Thyroid gland (tissue), 4 donors: ENCODE data around the gene ACKR3. TPM values are rescaled to one million over a fixed set of nuclear protein-coding genes. Genes with fewer than 3 reads are reported as not detected.

Experiments used
- DNase-seq, 2 donors: peaks; one replicate each; pipeline ENCODE4 v3.0.0-alpha.2; 2019
- H3K27ac ChIP-seq, 3 donors: fragments of 200-600 bp; sonication (generic); 1 replicate in 2 of 3; 2 replicates in 1 of 3; pipeline ENCODE4 v1.5.1; 2016 to 2019; ENCODE audit warnings: mild to moderate bottlenecking in 1 of 3, moderate library complexity in 1 of 3
- H3K27me3 ChIP-seq: fragments of 200-600 bp; sonication (generic); one replicate; pipeline ENCODE4 v1.5.1; 2019
- H3K36me3 ChIP-seq, 2 donors: fragments of 200-600 bp; sonication (generic); one replicate each; pipeline ENCODE4 v1.5.1; 2016 to 2019
- H3K4me1 ChIP-seq, 2 donors: fragments of 200-600 bp; sonication (generic); one replicate each; pipeline ENCODE4 v1.5.1; 2017 to 2019
- H3K4me3 ChIP-seq, 3 donors: fragments of 200-600 bp; sonication (generic); replicated peaks in 1 of 3; 1 replicate in 2 of 3; 2 replicates in 1 of 3; pipeline ENCODE4 v1.5.1; 2016; ENCODE audit warnings: mild to moderate bottlenecking in 1 of 3
- H3K9me3 ChIP-seq: fragments of 200-600 bp; sonication (generic); one replicate; pipeline ENCODE4 v1.5.1; 2017
- POLR2A ChIP-seq, 2 donors: fragments of 450-650 bp; IDR thresholded peaks; one replicate each; pipeline ENCODE4 v1.6.1; 2017; ENCODE audit warnings: antibody characterized with exemption in 2 of 2, mild to moderate bottlenecking in 2 of 2, moderate library complexity in 1 of 2
- WGBS, 2 donors: methylation state at CpG; one replicate each; pipeline ENCODE4 v1.1.5; 2017; 5-methylcytosine and 5-hydroxymethylcytosine counted together
- intact Hi-C: fragments of 100-400 bp; cut with DNase I; formaldehyde crosslinking; loops from one replicate; pipeline ENCODE4 v1.15.1; 2023
- total RNA-seq, 4 donors: library from RNA; depleted of rRNA; stranded (reverse); fragments of >200 nt; gene quantifications; one replicate each; pipeline ENCODE4 v1.2.3, GENCODE V29; 2016
- TF ChIP-seq, protein P1 (sequence below), 6 experiments: fragments of 200-600 bp in 3 of 6; fragments of 450-650 bp in 3 of 6; sonication (generic) in 3 of 6; IDR thresholded peaks; one replicate each; pipeline ENCODE4 v1.5.1; 2016 to 2019; ENCODE audit warnings: antibody characterized with exemption in 6 of 6, mild to moderate bottlenecking in 2 of 6, inconsistent platforms in 1 of 6, moderate library complexity in 1 of 6

The ACKR3 gene
- total RNA-seq, 4 donors from 2014 or later = 32.2 to 68.5 (median 54.8) TPM

- TF ChIP-seq, protein P1, sequence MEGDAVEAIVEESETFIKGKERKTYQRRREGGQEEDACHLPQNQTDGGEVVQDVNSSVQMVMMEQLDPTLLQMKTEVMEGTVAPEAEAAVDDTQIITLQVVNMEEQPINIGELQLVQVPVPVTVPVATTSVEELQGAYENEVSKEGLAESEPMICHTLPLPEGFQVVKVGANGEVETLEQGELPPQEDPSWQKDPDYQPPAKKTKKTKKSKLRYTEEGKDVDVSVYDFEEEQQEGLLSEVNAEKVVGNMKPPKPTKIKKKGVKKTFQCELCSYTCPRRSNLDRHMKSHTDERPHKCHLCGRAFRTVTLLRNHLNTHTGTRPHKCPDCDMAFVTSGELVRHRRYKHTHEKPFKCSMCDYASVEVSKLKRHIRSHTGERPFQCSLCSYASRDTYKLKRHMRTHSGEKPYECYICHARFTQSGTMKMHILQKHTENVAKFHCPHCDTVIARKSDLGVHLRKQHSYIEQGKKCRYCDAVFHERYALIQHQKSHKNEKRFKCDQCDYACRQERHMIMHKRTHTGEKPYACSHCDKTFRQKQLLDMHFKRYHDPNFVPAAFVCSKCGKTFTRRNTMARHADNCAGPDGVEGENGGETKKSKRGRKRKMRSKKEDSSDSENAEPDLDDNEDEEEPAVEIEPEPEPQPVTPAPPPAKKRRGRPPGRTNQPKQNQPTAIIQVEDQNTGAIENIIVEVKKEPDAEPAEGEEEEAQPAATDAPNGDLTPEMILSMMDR (IDR thresholded peaks at IDR 0.05) = peak in 3 of 6 experiments; percentile 11 to 44 (median 16)
- TF ChIP-seq POLR2A (IDR thresholded peaks at IDR 0.05) = no peak
- Histone ChIP-seq H3K36me3 (no peaks in the 10 kb centered on the region), H3K4me3 (no peak overlapping the region), H3K27ac (no peak overlapping the region), H3K4me1 (peaks cover 0 to 6% of the 10 kb centered on the region in 2 donors), H3K27me3 (no peaks in the 10 kb centered on the region), H3K9me3 (no peaks in the 10 kb centered on the region)
- WGBS, 2 donors = 41 to 62% methylated on average over 7 to 9 of the region's 9 CpGs
- intact Hi-C loops = no loop called here
- DNase-seq = peak; percentile 20 to 31
Observed at GRCh38 chr2:236607471-236608187, 38.0 kb downstream of the ACKR3 start.

GRCh38 chr2:236608188-236608525 lies 38.5 kb downstream of the ACKR3 start:
- Histone ChIP-seq H3K27ac (no peak overlapping the region), H3K4me3 (no peak overlapping the region)
- intact Hi-C loops = no loop called here

GRCh38 chr2:236608710-236609109 lies 39.1 kb downstream of the ACKR3 start:
- Histone ChIP-seq H3K9me3 (no peaks in the 10 kb centered on the region), H3K27ac (no peak overlapping the region), H3K4me3 (no peak overlapping the region), H3K27me3 (no peaks in the 10 kb centered on the region), H3K4me1 (peaks cover 0 to 6% of the 10 kb centered on the region in 2 donors), H3K36me3 (no peaks in the 10 kb centered on the region)
- WGBS, 2 donors = 90 to 96% methylated on average over 3 of the region's 3 CpGs
- DNase-seq = no peak
- intact Hi-C loops = no loop called here
- TF ChIP-seq, protein P1 (IDR thresholded peaks at IDR 0.05) = no peak
- no peak for TF ChIP-seq POLR2A (IDR thresholded peaks at IDR 0.05)

More at GRCh38 chr2:236608188-236608525, 38.5 kb downstream of the ACKR3 start:
- Histone ChIP-seq H3K4me1 (peaks cover 0 to 6% of the 10 kb centered on the region in 2 donors), H3K36me3 (no peaks in the 10 kb centered on the region), H3K9me3 (no peaks in the 10 kb centered on the region), H3K27me3 (no peaks in the 10 kb centered on the region)
- DNase-seq = no peak
- WGBS, 2 donors = 89 to 93% methylated on average over 3 of the region's 3 CpGs
- TF ChIP-seq, protein P1 (IDR thresholded peaks at IDR 0.05) = no peak
- no peak for TF ChIP-seq POLR2A (IDR thresholded peaks at IDR 0.05)

GRCh38 chr2:236610991-236611821 lies 41.6 kb downstream of the ACKR3 start:
- Histone ChIP-seq H3K36me3 (no peaks in the 10 kb centered on the region), H3K4me1 (peaks cover 0 to 6% of the 10 kb centered on the region in 2 donors), H3K9me3 (no peaks in the 10 kb centered on the region), H3K4me3 (no peak overlapping the region), H3K27me3 (no peaks in the 10 kb centered on the region), H3K27ac (no peak overlapping the region)
- no peak for DNase-seq
- TF ChIP-seq POLR2A (IDR thresholded peaks at IDR 0.05) = no peak
- TF ChIP-seq, protein P1 (IDR thresholded peaks at IDR 0.05) = no peak
- intact Hi-C loops = no loop called here
- 86 to 91% methylated on average over 8 of the region's 8 CpGs for WGBS, 2 donors

- peaks cover 0 to 5% of the 10 kb centered on the region in 2 donors for H3K4me1 ChIP-seq
- H3K36me3 ChIP-seq = no peaks in the 10 kb centered on the region
- WGBS, 2 donors = 86 to 91% methylated on average over 10 of the region's 10 CpGs
- no peaks in the 10 kb centered on the region for H3K9me3 ChIP-seq
- no peak overlapping the region for H3K4me3 ChIP-seq
- no peaks in the 10 kb centered on the region for H3K27me3 ChIP-seq
- H3K27ac ChIP-seq = no peak overlapping the region
- intact Hi-C loops = no loop called here
- DNase-seq = peak; percentile 12 to 31
- TF ChIP-seq, protein P1 (IDR thresholded peaks at IDR 0.05) = no peak
- TF ChIP-seq POLR2A (IDR thresholded peaks at IDR 0.05) = no peak
Observed at GRCh38 chr2:236612737-236613136, 43.1 kb downstream of the ACKR3 start.
